Measurements from ENCODE around the gene RPL22.

DNA sequence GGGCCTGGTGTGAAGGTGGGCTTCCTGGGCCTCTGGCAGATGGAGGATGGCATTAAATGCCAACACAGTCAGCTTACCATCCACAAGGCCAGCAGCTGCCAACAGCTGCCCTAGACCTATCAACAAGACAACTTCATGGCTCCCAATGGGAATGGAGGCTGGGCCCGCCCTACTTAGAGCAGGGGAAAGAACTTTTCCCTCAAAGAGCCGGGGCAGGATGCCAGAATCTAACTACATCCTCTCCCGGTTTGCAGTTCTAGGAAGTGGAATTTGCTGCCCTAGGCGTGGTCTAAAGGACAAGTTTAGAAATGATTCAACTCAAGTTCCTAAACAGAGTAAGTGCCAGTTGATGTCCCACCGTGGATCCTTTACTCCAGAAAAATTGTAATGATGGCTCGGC, 23.2 kb upstream of the RPL22 start:
- TF ChIP-seq BRCA1 (CRISPR knock-in tag; IDR thresholded peaks at IDR 0.05) (no peak), ZNF589 (CRISPR knock-in tag; conservative IDR thresholded peaks at IDR 0.05) (no peak), ZNF546 (CRISPR knock-in tag; conservative IDR thresholded peaks at IDR 0.05) (no peak), MEIS1 (CRISPR knock-in tag; IDR thresholded peaks at IDR 0.05; ENCODE audit: borderline replicate concordance) (no peak), HBP1 (CRISPR knock-in tag; IDR thresholded peaks at IDR 0.05; ENCODE audit: low read depth) (no peak), NR2C2 (CRISPR knock-in tag; IDR thresholded peaks at IDR 0.05; ENCODE audit: borderline replicate concordance) (no peak), ELF1 (CRISPR knock-in tag; IDR thresholded peaks at IDR 0.05) (no peak)
- TF ChIP-seq, protein P1, sequence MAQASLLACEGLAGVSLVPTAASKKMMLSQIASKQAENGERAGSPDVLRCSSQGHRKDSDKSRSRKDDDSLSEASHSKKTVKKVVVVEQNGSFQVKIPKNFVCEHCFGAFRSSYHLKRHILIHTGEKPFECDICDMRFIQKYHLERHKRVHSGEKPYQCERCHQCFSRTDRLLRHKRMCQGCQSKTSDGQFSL (CRISPR knock-in tag; IDR thresholded peaks at IDR 0.05), result no peak
- TF ChIP-seq, protein P2, sequence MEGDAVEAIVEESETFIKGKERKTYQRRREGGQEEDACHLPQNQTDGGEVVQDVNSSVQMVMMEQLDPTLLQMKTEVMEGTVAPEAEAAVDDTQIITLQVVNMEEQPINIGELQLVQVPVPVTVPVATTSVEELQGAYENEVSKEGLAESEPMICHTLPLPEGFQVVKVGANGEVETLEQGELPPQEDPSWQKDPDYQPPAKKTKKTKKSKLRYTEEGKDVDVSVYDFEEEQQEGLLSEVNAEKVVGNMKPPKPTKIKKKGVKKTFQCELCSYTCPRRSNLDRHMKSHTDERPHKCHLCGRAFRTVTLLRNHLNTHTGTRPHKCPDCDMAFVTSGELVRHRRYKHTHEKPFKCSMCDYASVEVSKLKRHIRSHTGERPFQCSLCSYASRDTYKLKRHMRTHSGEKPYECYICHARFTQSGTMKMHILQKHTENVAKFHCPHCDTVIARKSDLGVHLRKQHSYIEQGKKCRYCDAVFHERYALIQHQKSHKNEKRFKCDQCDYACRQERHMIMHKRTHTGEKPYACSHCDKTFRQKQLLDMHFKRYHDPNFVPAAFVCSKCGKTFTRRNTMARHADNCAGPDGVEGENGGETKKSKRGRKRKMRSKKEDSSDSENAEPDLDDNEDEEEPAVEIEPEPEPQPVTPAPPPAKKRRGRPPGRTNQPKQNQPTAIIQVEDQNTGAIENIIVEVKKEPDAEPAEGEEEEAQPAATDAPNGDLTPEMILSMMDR (CRISPR knock-in tag; IDR thresholded peaks at IDR 0.05), result no peak
